K562 (cell line): Measurements from ENCODE around the gene ST3GAL5. TPM values are rescaled to one million over a fixed set of nuclear protein-coding genes. Genes with fewer than 3 reads are reported as not detected.

Experiments
- ATAC-seq: fragments of 200-7000 bp; cut with Tn5 transposase; 3 replicates; pipeline ENCODE4 v1.9.1; 2020; ENCODE audit warnings: moderate library complexity
- BruUV-seq: library from RNA; stranded (reverse); fragments of 400-500 nt; replicated peaks from 2 replicates; lab custom pipeline; 2021; lab: Mats Ljungman, UMichigan
- CTCF ChIA-PET: fragments of 300-600 bp; formaldehyde crosslinking; extraction: SDS; loops from one replicate; lab custom pipeline; 2021; ENCODE audit warnings: low intra/inter-chr PET ratio; lab: Yijun Ruan, JAX
- POLR2A ChIA-PET: fragments of 300-600, 350-650 bp; sonication (Branson Sonifier 250); formaldehyde crosslinking; extraction: SDS; loops from one replicate; lab custom pipeline; 2021; ENCODE audit warnings: antibody characterized with exemption, inconsistent platforms; lab: Yijun Ruan, JAX
- DNase-seq, 4 experiments: peaks; one replicate each; pipeline versions ENCODE4 v3.0.0 to v3.0.0-alpha.2; 2011 to 2018; ENCODE audit warnings: low spot score in 3 of 4, mixed read lengths in 3 of 4; ENCODE audit errors: extremely low read depth in 1 of 4
- FAIRE-seq: peaks from 2 replicates; lab custom pipeline; 2011; peaks lifted over from hg19 to GRCh38; lab: Jason Lieb, UNC
- H2AFZ ChIP-seq: 2 replicates; pipeline ENCODE4 v1.6.0; 2011; ENCODE audit warnings: low read depth, low read length, control low read depth, inconsistent platforms
- H3K27ac ChIP-seq: fragments of 200-600 bp; 3 replicates; pipeline ENCODE4 v1.8.0; 2011; ENCODE audit warnings: low read depth, mild to moderate bottlenecking, control low read depth, inconsistent platforms, low read length, moderate library complexity, mixed read lengths; ENCODE audit errors: extremely low read depth
- H3K27me3 ChIP-seq, 2 experiments: fragments of 300-600 bp in 1 of 2; 2 replicates in 1 of 2; 3 replicates in 1 of 2; pipeline versions ENCODE4 v1.6.0 to v1.8.0; 2011; ENCODE audit warnings: inconsistent platforms in 2 of 2, low read length in 2 of 2, mild to moderate bottlenecking in 1 of 2, mixed read lengths in 1 of 2, moderate library complexity in 1 of 2; ENCODE audit not compliant: control insufficient read depth in 2 of 2, insufficient read depth in 2 of 2
- H3K36me3 ChIP-seq: fragments of 300-600 bp; 3 replicates; pipeline ENCODE4 v1.8.0; 2011; ENCODE audit warnings: mild to moderate bottlenecking, low read length, inconsistent platforms; ENCODE audit not compliant: control insufficient read depth, insufficient read depth
- H3K4me1 ChIP-seq, 2 experiments: fragments of 200-600 bp in 1 of 2; replicated peaks in 1 of 2; 2 replicates in 1 of 2; 3 replicates in 1 of 2; pipeline versions ENCODE4 v1.5.1 to v1.8.0; 2011; ENCODE audit warnings: inconsistent platforms in 2 of 2, low read length in 2 of 2, mild to moderate bottlenecking in 1 of 2, mixed read lengths in 1 of 2, moderate library complexity in 1 of 2; ENCODE audit not compliant: control insufficient read depth in 2 of 2, insufficient read depth in 2 of 2
- H3K4me2 ChIP-seq: 2 replicates; pipeline ENCODE4 v1.6.1; 2011; ENCODE audit warnings: low read length, control low read depth, inconsistent platforms, mixed read lengths; ENCODE audit not compliant: insufficient read depth
- H3K4me3 ChIP-seq: fragments of 200-600 bp; sonication (generic), shearing (Covaris generic); 2 replicates; pipeline ENCODE4 v1.5.1; 2016; ENCODE audit warnings: control low read depth, inconsistent platforms
- H3K79me2 ChIP-seq: fragments of 200-600 bp; 3 replicates; pipeline ENCODE4 v1.8.0; 2011; ENCODE audit warnings: low read length, inconsistent platforms; ENCODE audit not compliant: control insufficient read depth, insufficient read depth
- H3K9ac ChIP-seq, 2 experiments: 2 replicates each; pipeline versions ENCODE4 v1.6.0 to v1.6.1; 2011; ENCODE audit warnings: low read depth in 2 of 2, low read length in 2 of 2, control low read depth in 1 of 2, inconsistent platforms in 1 of 2, mild to moderate bottlenecking in 1 of 2, mixed read lengths in 1 of 2; ENCODE audit not compliant: insufficient read depth in 1 of 2
- H3K9me1 ChIP-seq: one replicate; pipeline ENCODE4 v1.6.0; 2011; ENCODE audit warnings: inconsistent platforms, mild to moderate bottlenecking, low read length, moderate library complexity; ENCODE audit not compliant: control insufficient read depth, insufficient read depth
- H3K9me3 ChIP-seq: replicated peaks from 2 replicates; pipeline ENCODE4 v1.5.1; 2011; ENCODE audit warnings: low read depth, low read length, inconsistent platforms; ENCODE audit not compliant: control insufficient read depth, insufficient read depth
- H4K20me1 ChIP-seq: replicated peaks from 2 replicates; pipeline ENCODE4 v1.6.1; 2011; ENCODE audit warnings: low read length, inconsistent platforms, mixed read lengths; ENCODE audit not compliant: control insufficient read depth, insufficient read depth
- CBX8 ChIP-seq: fragments of 200-600 bp; sonication (generic); IDR thresholded peaks from 2 replicates; pipeline ENCODE4 v1.6.1; 2012; ENCODE audit warnings: borderline replicate concordance, mixed run types, low read depth, mild to moderate bottlenecking, moderate library complexity, mixed read lengths, low read length, control low read depth, inconsistent platforms; ENCODE audit not compliant: poor library complexity, severe bottlenecking; ENCODE audit errors: extremely low read depth
- EZH2 ChIP-seq: IDR thresholded peaks from 2 replicates; pipeline ENCODE4 v1.6.1; 2012; ENCODE audit warnings: low read depth, mild to moderate bottlenecking, inconsistent platforms, low read length, borderline replicate concordance
- FOSL1 ChIP-seq: fragments of 200-800 bp; sonication (Bioruptor generic); conservative IDR thresholded peaks from 2 replicates; pipeline ENCODE4 v1.6.1; 2016; ENCODE audit warnings: missing genetic modification characterization, missing compliant biosample characterization
- FOXA3 ChIP-seq, 2 experiments: fragments of 450-650 bp in 1 of 2; sonication (generic) in 1 of 2; formaldehyde crosslinking; IDR thresholded peaks in 1 of 2; conservative IDR thresholded peaks in 1 of 2; 2 replicates each; pipeline versions ENCODE4 v1.4.0 to v1.8.0; 2020 to 2022; ENCODE audit warnings: mild to moderate bottlenecking in 2 of 2, missing genetic modification reagents in 1 of 2
- GATAD2B ChIP-seq: fragments of 450-650 bp; IDR thresholded peaks from 2 replicates; pipeline ENCODE4 v1.6.1; 2017; ENCODE audit warnings: mild to moderate bottlenecking, borderline replicate concordance
- HSF4 ChIP-seq: fragments of 250-450 bp; sonication (Bioruptor Pico); IDR thresholded peaks from 2 replicates; pipeline ENCODE4 v2.1.2; 2022; ENCODE audit warnings: mild to moderate bottlenecking, moderate library complexity, borderline replicate concordance
- KDM5B ChIP-seq: fragments of 200-600 bp; sonication (generic); IDR thresholded peaks from 2 replicates; pipeline ENCODE4 v1.6.1; 2012; ENCODE audit warnings: low read depth, mild to moderate bottlenecking, moderate library complexity, low read length, control low read depth, inconsistent platforms; ENCODE audit not compliant: insufficient replicate concordance
- MEIS2 ChIP-seq: fragments of 450-650 bp; IDR thresholded peaks from 2 replicates; pipeline ENCODE4 v1.6.1; 2014; ENCODE audit warnings: mild to moderate bottlenecking; ENCODE audit not compliant: partially characterized antibody
- PTRF ChIP-seq: fragments of 450-650 bp; IDR thresholded peaks from 2 replicates; pipeline ENCODE4 v1.6.1; 2016; ENCODE audit warnings: mild to moderate bottlenecking, missing genetic modification characterization, missing compliant biosample characterization
- SOX6 ChIP-seq: fragments of 450-650 bp; IDR thresholded peaks from 2 replicates; pipeline ENCODE4 v1.6.1; 2014; ENCODE audit warnings: mild to moderate bottlenecking
- SREBF1 ChIP-seq: fragments of 150-350 bp; IDR thresholded peaks from 2 replicates; pipeline ENCODE4 v1.6.1; 2014; ENCODE audit warnings: antibody characterized with exemption, low read depth, low read length, borderline replicate concordance
- TAF9B ChIP-seq: fragments of 450-650 bp; IDR thresholded peaks from 2 replicates; pipeline ENCODE4 v1.6.1; 2018; ENCODE audit warnings: mild to moderate bottlenecking; ENCODE audit not compliant: partially characterized antibody
- THRB ChIP-seq: fragments of 450-650 bp; formaldehyde crosslinking; conservative IDR thresholded peaks from 2 replicates; pipeline ENCODE4 v1.4.0; 2022; ENCODE audit warnings: mild to moderate bottlenecking, missing genetic modification characterization
- USF2 ChIP-seq: sonication (generic); formaldehyde crosslinking; IDR thresholded peaks from 2 replicates; pipeline ENCODE4 v1.5.0; 2020; ENCODE audit warnings: missing genetic modification reagents
- ZKSCAN3 ChIP-seq: fragments of 250-450 bp; sonication (Bioruptor Pico); IDR thresholded peaks from 2 replicates; pipeline ENCODE4 v1.4.0; 2020
- ZNF217 ChIP-seq: sonication (generic); formaldehyde crosslinking; IDR thresholded peaks from 2 replicates; pipeline ENCODE4 v1.8.0; 2022; ENCODE audit warnings: mild to moderate bottlenecking, missing genetic modification reagents
- ZNF324 ChIP-seq: fragments of 250-450 bp; sonication (Bioruptor Pico); IDR thresholded peaks from 2 replicates; pipeline ENCODE4 v1.4.0; 2020; ENCODE audit warnings: mild to moderate bottlenecking
- WGBS: fragments of 100-300 bp; shearing (Covaris generic); methylation state at CpG from one replicate; pipeline ENCODE4 v1.1.6; 2016; ENCODE audit warnings: low coverage, mixed read lengths; ENCODE audit not compliant: insufficient coverage; ENCODE audit errors: missing lambda C conversion rate; 5-methylcytosine and 5-hydroxymethylcytosine counted together
- in situ Hi-C: fragments of 300-500 bp; cut with MboI; formaldehyde crosslinking; loops from 4 replicates; pipeline ENCODE4 v1.15.0; 2018; ENCODE audit warnings: inconsistent platforms, mixed read lengths
- intact Hi-C: fragments of 100-400 bp; cut with micrococcal nuclease; formaldehyde crosslinking; loops from 2 replicates; pipeline ENCODE4 v1.14.2; 2022
- polyA plus RNA-seq, 8 experiments: library from polyadenylated mRNA; depleted of rRNA in 4 of 8; stranded (reverse) in 5 of 8; unstranded in 3 of 8; fragments of >200 nt; fragmentation: Nextera tagmentation in 2 of 8; fragmentation: Illumina TruSeq in 1 of 8; extraction: Ambion mirVana in 2 of 8; extraction: Trizol in 1 of 8; gene quantifications; 2 replicates each; pipeline versions ENCODE4 v1.2.1 to v1.2.3, GENCODE V29; 2011 to 2014; ENCODE audit warnings: inconsistent platforms in 1 of 8, missing spikeins in 1 of 8
- total RNA-seq, 7 experiments: library from RNA; depleted of rRNA in 6 of 7; stranded (reverse); fragments of >200 nt in 6 of 7; fragmentation: Illumina TruSeq in 2 of 7; extraction: Trizol in 2 of 7; gene quantifications; 2 replicates each; pipeline versions ENCODE4 v1.2.1 to v1.2.3, GENCODE V29; 2011 to 2021; ENCODE audit warnings: low replicate concordance in 1 of 7
- TF ChIP-seq, protein P1 (sequence below): fragments of 450-650 bp; formaldehyde crosslinking; IDR thresholded peaks from 2 replicates; pipeline ENCODE4 v1.4.0; 2020; ENCODE audit warnings: mild to moderate bottlenecking

Gene ST3GAL5
- total and polyA plus RNA-seq, 9 of the 15 experiments (the other 6 are each of a cell fraction or from before 2014, with no cell fraction given): 1.6 to 10.0 (median 4.2) TPM

DNA sequence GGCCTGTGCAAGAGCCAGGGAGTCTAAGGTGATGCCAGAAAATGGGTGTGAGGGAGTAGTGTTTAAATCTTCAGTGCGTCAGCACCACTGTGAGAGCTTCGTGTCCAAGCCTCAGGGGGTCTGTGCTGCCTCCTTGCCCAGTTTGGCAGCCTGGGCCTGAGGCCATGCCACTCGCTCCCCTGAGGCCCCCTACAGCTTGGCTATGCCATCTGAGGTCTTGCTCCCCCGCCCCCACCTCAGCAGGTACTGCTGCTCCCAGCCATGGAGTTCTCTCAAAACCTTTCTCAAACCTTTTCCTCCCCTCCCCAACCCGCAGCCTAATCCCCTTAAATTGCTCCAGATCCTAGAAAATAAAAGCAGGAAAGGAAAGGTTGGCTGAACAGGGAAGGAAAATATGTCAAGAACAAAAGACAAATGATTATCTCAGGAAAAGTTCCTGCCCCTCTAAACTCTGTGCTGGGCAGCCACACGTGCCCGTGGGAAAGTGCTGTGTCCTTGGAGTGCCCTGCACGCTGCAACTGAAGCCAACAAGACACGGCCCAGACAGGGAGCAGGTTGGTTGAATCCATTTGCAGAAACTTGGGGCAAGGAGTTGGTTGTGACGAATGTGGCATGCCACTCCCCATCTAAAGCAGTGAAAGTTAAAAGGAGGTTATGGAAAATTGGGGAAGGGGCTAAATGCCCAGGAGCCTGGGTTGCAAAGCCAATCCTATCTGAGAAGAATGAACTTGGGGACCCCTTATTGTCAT lies 73.8 kb downstream of the ST3GAL5 start:
- Histone ChIP-seq H3K4me1 (peaks cover 6 to 9% of the 10 kb centered on the region in 2 experiments; a peak in 4 of 5 replicates), H3K4me2 (no peak overlapping the region), H3K9ac (no peak overlapping the region), H3K9me3 (no peaks in the 10 kb centered on the region), H2AFZ (no peak overlapping the region), H4K20me1 (peaks cover 10% of the 10 kb centered on the region), H3K27me3 (peaks cover 18 to 55% of the 10 kb centered on the region in 2 experiments), H3K27ac (no peak overlapping the region), H3K9me1 (no peaks in the 10 kb centered on the region), H3K36me3 (no peaks in the 10 kb centered on the region), H3K79me2 (no peaks in the 10 kb centered on the region), H3K4me3 (no peak overlapping the region)
- CTCF ChIA-PET: interaction anchor here (0.7 to 2.8 kb wide), 3 partner anchors 15 to 86 kb away, joined by 3 to 42 read pairs (median 6); no protein-coding TSS in a partner anchor
- in situ Hi-C loops (loop anchor here (5.0 kb wide), 1 partner anchor 78 kb away; no protein-coding TSS in a partner anchor), intact Hi-C loops (loop anchor here (1.0 to 10.0 kb wide), 3 partner anchors 65 to 140 kb away; no protein-coding TSS in a partner anchor)
- no TSS peak for BruUV-seq
- FAIRE-seq (no peak), ATAC-seq (no peak), DNase-seq (no peak)
- WGBS: under 1% methylated on average over 9 of the region's 10 CpGs
- POLR2A ChIA-PET: interaction anchor here (0.5 to 2.2 kb wide), 4 partner anchors 12 to 88 kb away, joined by 3 to 6 read pairs (median 3); no protein-coding TSS in a partner anchor
- no peak for TF ChIP-seq HSF4 (CRISPR knock-in tag)
- TF ChIP-seq ZNF217 (CRISPR knock-in tag): no peak
- TF ChIP-seq PTRF (tag): no peak
- no peak for TF ChIP-seq FOSL1 (tag)
- TF ChIP-seq ZKSCAN3 (CRISPR knock-in tag): no peak
- TF ChIP-seq USF2 (CRISPR knock-in tag): no peak
- no peak for TF ChIP-seq ZNF324 (CRISPR knock-in tag)
- no peak for TF ChIP-seq TAF9B
- TF ChIP-seq KDM5B: no peak
- no peak for TF ChIP-seq MEIS2
- TF ChIP-seq CBX8: no peak
- TF ChIP-seq EZH2: no peak
- no peak for TF ChIP-seq GATAD2B
- no peak for TF ChIP-seq SOX6
- TF ChIP-seq, protein P1, sequence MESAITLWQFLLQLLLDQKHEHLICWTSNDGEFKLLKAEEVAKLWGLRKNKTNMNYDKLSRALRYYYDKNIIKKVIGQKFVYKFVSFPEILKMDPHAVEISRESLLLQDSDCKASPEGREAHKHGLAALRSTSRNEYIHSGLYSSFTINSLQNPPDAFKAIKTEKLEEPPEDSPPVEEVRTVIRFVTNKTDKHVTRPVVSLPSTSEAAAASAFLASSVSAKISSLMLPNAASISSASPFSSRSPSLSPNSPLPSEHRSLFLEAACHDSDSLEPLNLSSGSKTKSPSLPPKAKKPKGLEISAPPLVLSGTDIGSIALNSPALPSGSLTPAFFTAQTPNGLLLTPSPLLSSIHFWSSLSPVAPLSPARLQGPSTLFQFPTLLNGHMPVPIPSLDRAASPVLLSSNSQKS: no peak
- TF ChIP-seq SREBF1: no peak
- no peak for TF ChIP-seq THRB
- TF ChIP-seq FOXA3 (CRISPR knock-in tag; conservative IDR thresholded peaks at IDR 0.05 in 1 of 2, IDR thresholded peaks at IDR 0.05 in 1 of 2): no peak
